ENCODE data around the gene ACTR1B.

ACTR1B gene

GRCh38 chr2:97663626-97663961, 250 bp downstream of the ACTR1B start:
- DNase-seq (ENCODE audit: low read depth), result no peak
- H3K4me3 ChIP-seq (replicated peaks; ENCODE audit: low read depth, low read length), result peak overlapping the region; percentile 79

GRCh38 chr2:97662895-97663625, 784 bp downstream of the ACTR1B start:
- no peak for TF ChIP-seq CTCF (IDR thresholded peaks at IDR 0.05; ENCODE audit: low read length, missing control alignments)

More at GRCh38 chr2:97663626-97663961, 250 bp downstream of the ACTR1B start:
- no peak for TF ChIP-seq CTCF (IDR thresholded peaks at IDR 0.05; ENCODE audit: low read length, missing control alignments)

GRCh38 chr2:97662386-97662894, 1.4 kb downstream of the ACTR1B start:
- no peak for DNase-seq (ENCODE audit: low read depth)
- no peak for TF ChIP-seq CTCF (IDR thresholded peaks at IDR 0.05; ENCODE audit: low read length, missing control alignments)
- peak overlapping the region; percentile 79 for H3K4me3 ChIP-seq (replicated peaks; ENCODE audit: low read depth, low read length)

More at GRCh38 chr2:97662895-97663625, 784 bp downstream of the ACTR1B start:
- peak; percentile 79 for DNase-seq (ENCODE audit: low read depth)
- H3K4me3 ChIP-seq (replicated peaks; ENCODE audit: low read depth, low read length), result peak overlapping the region; percentile 79

- no peak for TF ChIP-seq CTCF (IDR thresholded peaks at IDR 0.05; ENCODE audit: low read length, missing control alignments)
- no peak overlapping the region for H3K4me3 ChIP-seq (replicated peaks; ENCODE audit: low read depth, low read length)
- DNase-seq (ENCODE audit: low read depth), result no peak
Measured at GRCh38 chr2:97661927-97662326, 1.9 kb downstream of the ACTR1B start.

DNA sequence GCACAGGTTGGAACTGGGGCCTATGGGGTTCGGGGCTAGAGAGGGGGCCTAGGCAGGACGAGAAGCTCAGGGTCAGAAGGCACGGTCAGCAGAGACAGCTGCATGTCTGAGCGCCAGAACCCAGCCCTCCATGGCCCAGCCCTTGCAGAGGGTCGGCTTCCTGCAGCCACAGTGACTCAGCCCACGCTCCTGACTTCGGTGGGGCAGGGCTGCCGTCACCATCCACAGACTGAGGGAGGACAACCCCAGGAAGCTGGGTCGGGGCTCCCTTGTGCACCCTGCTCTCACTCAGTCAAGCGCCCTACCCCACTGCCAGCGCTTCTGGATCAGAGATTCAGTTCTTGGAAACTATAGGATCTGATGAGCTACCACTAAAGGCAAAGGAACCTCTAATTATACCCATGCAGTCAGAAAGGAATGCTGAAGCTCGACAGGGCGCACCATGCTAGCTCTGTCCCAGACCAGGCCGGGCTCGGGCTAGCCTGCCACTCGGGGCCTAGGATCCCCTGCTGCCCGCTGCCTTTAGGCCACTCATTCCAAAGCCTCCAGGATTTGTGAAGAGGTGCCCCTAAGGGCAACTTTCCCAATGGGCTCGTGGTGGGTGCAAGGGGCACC, 3.0 kb downstream of the ACTR1B start:
- no peak for TF ChIP-seq CTCF (IDR thresholded peaks at IDR 0.05; ENCODE audit: low read length, missing control alignments)
- no peak overlapping the region for H3K4me3 ChIP-seq (replicated peaks; ENCODE audit: low read depth, low read length)
- no peak for DNase-seq (ENCODE audit: low read depth)

DNA sequence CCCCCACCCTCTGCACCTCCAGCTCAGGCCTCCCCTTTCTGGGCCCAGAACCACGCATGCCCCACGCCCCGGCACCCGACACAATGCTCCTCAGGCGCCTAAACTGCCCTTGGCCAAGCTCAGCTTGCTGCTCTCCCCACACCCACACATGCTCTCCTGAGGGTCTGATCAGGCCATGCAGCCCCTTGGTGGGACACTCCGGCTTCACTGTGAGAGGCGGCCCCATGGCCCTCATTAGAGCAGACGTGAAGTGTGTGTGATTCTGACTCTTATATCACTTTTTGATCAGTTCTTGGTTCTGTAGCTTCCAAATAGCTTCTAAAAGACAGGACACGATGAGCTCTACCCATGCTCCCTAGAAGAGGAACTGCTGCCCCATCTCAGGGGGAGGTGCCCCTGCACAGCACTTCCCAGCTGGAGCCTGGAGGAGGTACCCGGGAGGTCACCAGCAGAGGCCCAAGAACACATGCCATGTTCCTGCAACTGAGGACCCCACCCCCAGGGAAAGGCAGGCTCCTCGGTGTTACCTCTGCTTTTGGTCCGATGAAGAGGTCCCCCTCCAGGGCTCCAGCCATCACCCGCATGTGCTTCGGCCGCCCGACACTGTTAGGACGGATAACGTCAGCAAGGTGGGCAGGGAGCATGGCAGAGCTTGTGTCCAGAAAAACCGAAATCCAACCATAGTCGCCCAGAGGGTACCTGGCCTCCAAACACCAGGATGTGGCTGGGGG, 3.6 kb downstream of the ACTR1B start:
- H3K4me3 ChIP-seq (replicated peaks; ENCODE audit: low read depth, low read length), result no peak overlapping the region
- no peak for TF ChIP-seq CTCF (IDR thresholded peaks at IDR 0.05; ENCODE audit: low read length, missing control alignments)
- no peak for DNase-seq (ENCODE audit: low read depth)
